ENCODE data around the gene AIF1L.

DNA sequence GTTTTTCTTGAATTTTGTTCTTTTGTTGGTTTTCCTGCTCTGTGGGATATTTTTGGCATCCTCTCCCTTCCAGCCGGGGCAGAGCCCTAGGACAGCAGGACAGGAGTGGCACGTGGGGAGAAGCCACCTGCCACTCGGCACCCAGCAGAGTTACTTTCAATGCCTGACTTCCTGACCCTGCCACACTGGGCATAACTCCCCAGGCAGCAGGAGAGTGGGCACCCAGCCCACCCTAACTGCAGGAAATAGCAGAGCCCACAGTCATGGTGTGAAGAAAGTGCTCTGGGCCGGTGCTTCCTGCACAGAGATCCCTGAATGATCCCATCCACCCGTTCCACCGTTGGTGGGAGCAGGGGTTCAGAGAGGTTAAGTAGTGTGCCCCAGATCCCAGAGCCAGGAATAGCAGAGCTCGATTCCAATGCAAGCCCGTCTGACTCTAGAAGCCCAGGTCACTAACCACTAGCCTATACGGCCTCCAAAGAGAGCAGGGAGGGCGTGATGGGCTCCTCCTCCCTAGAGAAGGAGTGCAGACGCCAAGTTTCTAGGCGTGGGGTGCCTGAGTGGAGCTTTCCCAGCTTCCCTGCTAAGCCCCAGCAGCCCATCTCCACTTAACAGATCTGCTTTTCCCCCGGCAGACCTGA is 20.9 kb downstream of the AIF1L start:
- TF ChIP-seq, protein P1, sequence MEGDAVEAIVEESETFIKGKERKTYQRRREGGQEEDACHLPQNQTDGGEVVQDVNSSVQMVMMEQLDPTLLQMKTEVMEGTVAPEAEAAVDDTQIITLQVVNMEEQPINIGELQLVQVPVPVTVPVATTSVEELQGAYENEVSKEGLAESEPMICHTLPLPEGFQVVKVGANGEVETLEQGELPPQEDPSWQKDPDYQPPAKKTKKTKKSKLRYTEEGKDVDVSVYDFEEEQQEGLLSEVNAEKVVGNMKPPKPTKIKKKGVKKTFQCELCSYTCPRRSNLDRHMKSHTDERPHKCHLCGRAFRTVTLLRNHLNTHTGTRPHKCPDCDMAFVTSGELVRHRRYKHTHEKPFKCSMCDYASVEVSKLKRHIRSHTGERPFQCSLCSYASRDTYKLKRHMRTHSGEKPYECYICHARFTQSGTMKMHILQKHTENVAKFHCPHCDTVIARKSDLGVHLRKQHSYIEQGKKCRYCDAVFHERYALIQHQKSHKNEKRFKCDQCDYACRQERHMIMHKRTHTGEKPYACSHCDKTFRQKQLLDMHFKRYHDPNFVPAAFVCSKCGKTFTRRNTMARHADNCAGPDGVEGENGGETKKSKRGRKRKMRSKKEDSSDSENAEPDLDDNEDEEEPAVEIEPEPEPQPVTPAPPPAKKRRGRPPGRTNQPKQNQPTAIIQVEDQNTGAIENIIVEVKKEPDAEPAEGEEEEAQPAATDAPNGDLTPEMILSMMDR (IDR thresholded peaks at IDR 0.05) = no peak
- TF ChIP-seq POLR2A (IDR thresholded peaks at IDR 0.05) = no peak
